HG03442 (cell line): ENCODE data around the gene CERT1.
A peak's percentile ranks its signal among the peaks of the same experiment; 100 is the strongest.

Experiments
- ATAC-seq: cut with Tn5 transposase; IDR thresholded peaks from one replicate; pipeline ENCODE4 v1.9.1; 2021; ENCODE audit warnings: mild to moderate bottlenecking, moderate library complexity; ENCODE audit not compliant: unreplicated experiment

Gene CERT1

DNA sequence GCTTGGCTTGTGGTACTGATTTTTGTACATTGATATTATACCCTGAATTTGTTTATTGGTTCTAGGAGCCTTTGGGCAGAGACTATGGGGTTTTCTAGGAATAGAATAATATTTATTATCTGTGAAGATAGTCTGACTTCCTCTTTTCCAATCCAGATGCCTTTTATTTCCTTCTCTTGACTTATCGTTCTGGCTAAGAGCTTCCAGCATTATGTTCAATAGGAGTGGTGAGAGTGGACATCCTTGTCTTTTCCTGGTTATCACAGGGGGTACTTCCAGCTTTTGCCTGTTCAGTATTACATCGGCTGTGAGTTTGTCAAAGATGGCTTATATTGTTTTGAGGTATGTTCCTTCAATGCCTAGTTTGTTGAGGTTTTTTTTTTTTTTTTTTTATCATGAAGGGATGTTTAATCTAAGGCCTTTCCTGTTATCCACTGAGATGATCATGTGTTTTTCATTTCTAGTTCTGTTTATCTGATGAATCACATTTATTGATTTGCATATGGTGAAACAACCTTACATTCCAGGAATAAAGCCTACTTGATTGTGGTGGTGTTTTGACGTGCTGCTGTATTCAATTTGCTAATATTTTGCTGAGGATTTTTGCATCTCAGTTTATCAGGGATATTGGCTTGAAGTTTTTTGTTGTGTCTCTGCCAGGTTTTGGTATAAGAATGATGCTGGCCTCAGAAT lies 77.5 kb downstream of the CERT1 start:
- ATAC-seq, result no peak

DNA sequence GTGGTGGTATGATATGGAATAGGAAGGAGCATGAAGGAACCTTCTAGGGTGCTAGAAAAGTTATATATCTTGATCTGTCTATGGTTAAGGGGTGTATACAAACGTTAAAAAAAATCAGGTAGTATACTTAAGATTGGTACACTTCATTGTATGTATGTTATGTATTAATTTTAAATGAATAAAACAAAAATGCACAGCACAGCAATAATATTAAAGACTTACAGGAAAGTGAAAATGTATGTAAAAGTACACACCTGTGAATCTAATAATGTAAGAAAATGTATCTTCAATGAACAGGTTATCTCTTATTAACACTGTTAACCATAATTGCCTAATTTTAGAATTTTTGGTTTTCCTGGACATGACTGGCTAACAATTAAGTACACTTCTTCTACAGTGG lies 97.2 kb downstream of the CERT1 start:
- no peak for ATAC-seq

DNA sequence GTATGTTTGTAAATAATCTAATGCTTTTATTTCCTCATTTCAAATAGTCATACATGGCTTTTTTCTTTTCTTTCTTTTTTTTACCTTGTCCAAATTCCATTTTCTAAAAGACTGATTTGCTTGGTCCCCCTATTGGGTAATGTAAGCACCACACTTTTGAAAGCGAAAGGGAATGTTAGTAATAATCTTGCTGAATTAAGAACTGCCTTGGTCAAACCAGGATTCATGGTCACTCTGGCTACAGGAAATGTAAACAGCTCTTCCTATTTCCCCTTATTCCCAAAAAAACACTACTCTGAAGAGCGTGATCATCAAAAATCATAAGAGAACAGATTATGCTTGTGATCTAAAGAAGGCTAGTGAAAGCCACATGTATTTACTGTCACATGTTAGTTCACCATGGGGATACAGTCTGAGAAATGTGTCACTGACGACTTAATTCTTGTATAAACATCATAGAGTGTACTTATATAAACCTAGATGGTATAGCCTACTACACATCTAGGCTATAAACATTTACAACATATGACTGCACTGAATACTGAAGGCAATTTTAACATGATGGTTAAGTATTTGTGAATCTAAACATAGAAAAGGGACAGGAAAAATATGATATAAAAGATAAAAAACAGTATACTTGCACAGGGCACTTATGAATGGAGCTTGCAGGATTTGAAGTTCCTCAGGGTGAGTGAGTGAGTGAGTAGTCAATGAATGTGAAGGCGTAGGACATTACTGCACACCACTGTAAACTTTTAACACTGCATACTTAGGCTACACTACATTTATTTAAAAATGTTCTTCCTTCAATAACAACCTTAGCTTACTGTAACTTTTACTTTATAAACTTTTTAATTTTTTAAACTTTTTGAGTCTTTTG lies 99.1 kb downstream of the CERT1 start:
- no peak for ATAC-seq

DNA sequence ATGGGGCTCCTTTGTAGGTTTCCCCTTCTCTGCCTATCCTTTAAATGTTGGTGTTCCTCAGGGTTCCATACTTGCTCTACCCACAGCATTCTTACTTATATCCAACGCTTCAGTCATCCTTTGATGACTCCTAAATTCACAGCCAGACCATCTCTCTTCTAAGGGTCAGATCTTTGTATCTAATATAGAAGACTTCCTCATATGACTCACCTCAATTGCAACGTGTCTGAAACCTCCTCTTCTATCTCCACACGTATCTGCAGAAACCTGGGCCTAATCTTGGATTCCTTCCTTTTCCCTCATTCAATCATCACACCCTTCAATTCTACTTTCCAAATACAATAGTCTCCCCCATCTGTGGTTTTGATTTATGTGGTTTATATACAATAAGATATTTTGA lies 106.1 kb downstream of the CERT1 start:
- no peak for ATAC-seq

DNA sequence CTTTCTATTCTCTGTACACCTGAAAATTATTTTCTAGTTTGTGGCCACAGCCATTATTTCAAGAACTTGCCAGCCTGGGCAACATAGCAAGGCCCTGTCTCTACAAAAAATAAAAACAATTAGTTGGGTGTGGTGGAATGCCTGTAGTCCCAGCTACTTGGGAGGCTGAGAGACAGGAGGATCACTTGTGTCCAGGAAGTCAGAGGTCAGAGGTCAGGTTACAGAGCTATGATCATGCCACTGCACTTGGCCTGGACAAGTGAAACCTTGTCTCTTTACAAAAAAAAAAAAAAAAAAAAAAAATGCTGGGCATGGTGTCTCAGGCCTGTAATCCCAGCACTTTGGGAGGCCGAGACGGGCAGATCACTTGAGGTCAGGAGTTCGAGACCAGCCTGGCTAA lies 116.2 kb downstream of the CERT1 start:
- no peak for ATAC-seq

DNA sequence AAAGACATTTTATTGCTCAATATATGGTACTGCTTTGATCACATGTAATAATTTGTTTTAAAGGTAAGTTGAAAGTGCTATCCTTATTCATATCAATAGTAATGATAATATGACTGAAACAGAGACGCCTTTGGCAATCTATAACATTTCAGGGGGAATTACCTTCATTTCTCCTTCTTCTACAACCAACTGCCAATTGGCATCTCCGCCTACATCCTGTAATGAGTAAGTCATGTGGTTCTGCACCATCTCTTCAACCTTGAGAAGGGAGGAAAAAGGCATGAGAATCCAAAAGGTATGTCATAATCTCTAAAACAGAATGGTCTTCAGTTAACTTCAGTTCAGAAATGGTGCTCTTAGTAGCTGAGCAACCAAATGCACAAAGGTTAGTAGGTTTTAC lies 122.0 kb downstream of the CERT1 start:
- no peak for ATAC-seq

DNA sequence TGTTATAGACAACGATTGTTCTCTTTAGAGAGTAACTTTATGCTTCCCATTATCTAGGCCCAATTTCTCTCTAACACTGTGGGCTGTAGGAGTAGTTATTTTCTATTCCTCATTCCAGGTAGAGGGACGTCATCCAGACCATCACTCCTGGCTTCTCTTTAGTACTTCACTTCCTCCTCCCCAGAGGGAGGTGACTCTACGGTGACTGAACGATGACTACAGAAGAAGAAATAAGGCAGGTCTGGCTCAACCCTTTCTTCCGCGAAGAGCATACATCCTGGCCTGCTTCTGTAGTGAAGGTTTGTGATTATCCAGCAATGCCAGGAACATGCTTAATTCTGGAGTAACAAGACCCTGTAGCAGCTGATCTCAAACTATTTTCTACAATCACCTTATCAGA lies 123.6 kb downstream of the CERT1 start:
- no peak for ATAC-seq

DNA sequence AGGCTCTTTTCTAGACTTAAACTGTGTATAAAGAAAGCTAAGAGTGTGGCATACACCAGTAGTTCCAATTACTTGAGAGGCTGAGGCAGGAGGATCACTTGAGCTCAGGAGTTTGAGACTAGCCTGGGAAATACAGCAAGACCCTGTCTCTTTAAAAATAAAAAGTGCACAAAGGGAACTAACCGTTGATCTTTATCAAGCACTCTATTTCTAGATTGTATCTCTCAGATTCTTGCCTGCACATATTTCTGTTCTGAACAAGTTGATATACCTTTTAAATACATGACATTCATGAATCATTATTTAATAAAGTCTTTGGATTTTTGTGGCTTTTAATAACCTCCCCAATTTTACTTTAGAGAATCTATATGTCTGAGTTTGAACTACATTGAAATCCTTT lies 127.2 kb downstream of the CERT1 start:
- ATAC-seq, result no peak

DNA sequence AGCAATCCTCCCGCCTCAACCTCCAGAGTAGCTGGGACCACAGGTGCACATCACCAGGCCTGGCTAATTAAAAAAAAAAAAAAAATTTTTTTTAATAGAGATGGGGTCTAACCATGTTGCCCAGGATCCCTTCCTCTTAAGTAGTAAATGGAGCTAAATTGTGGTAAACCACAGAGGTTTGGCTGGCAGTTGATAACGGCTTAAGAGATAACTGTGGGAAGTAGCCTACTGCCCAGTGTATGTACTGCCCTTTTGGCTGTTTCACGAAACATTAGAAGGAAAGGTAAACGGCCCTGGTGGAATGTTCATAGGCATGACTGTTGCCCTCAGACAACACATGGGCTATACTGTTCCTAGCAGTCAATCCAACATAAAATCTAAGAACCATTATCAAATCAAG lies 130.0 kb downstream of the CERT1 start:
- ATAC-seq, result no peak

DNA sequence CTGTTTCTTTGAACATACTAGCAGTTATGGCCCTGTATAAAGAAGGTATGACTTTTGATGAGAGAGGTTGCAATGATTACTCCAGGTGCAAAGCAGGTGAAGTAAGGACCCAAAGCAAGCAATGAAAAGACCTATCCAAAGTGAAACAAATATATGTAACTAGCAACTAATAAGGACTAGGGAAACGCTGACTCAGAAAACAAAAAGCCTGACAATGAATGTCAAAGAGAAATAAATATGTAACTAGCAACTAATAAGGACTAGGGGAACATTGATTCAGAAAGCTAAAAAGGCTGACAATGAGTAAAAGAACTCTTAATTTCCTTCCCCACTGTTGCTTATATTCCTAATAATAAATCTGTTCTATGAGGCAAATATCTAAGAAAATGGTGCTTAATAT lies 131.3 kb downstream of the CERT1 start:
- no peak for ATAC-seq

DNA sequence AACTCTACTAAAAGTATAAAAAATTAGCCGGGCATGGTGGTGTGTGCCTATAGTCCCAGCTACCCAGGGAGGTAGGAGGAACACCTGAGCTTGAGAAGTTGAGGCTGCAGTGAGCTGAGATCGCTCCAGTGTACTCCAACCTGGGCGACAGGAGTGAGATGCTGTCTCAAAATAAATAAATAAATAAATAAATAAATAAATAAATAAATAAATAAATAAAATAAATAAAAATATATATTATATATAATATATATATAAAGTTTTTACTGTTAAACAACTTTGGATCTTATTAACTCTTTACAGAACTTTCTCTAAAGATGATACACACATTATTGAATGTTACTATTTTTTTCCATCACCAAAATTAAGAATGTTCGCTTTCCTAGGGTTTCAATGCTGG lies 136.0 kb downstream of the CERT1 start:
- no peak for ATAC-seq

DNA sequence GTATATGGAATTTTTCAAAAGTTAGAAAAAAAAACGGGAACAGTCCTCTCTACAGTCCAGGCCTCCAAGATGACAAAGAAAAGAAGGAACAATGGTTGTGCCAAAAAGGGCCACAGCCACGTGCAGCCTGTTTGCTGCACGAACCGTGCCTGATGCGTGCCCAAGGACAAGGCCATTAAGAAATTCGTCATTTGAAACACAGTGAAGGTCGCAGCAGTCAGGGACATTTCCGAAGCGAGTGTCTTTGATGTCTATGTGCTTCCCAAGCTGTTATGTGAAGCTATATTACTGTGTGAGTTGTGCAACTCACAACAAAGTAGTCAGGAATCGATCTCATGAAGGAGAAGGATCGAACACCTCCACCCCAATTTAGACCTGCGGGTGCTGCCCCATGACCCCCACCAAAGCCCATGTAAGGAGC lies 137.0 kb downstream of the CERT1 start:
- ATAC-seq, result no peak

DNA sequence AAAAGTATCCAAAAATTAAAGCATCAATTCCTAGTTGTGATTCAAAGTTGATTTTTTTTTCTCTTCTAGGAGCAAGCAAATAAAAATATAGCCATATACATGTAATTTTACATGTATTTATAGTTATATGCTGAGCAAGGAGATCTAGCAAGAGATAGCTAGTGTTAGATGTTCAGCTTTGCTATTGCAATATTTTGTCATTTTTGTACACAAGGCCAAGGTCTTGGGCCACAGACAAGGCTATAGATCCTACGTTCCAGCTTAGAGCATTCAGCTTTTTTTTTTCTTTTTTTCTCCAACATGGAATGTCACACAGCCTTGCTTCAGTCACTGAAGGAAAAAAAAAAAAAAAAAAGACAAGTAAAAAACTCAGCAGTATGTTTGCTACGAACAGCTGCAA lies 137.6 kb downstream of the CERT1 start:
- no peak for ATAC-seq

DNA sequence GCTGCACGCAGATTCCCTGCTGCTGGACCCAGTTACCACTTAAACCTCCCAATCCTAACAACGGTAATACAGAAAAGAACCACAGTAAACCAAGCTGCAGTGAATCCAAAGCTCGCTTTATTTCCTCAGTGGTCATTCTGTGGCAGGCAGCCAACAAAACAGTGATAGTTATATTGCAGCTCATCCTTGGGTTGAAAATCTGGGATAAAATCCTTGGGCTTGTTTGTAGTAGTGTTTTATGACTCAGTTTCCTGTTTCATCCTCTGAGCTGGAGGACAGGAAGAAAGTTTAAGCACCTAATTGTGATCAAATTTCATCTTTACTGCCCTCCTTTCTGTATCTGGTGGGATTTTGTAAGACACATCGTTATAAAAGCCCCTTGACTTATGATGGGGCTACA lies 143.0 kb downstream of the CERT1 start:
- ATAC-seq, result no peak

DNA sequence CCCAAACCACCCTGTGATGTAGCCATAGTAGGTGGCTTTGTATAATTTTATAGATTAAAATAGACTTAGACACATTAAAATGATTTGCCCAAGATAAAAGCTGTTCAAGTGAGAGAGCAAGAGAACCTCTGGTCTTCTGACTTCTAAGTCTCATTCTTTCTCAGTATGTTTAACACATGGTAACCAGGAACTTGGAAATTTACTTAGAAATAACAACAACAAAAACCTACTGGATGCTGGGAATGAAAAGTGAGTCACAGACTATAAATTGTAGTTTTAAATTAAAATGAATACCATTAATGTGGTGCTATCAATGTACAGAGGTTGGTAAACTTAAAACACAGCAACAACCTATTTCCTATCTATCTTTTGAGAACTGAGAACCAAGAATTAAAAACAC lies 144.0 kb downstream of the CERT1 start:
- no peak for ATAC-seq

DNA sequence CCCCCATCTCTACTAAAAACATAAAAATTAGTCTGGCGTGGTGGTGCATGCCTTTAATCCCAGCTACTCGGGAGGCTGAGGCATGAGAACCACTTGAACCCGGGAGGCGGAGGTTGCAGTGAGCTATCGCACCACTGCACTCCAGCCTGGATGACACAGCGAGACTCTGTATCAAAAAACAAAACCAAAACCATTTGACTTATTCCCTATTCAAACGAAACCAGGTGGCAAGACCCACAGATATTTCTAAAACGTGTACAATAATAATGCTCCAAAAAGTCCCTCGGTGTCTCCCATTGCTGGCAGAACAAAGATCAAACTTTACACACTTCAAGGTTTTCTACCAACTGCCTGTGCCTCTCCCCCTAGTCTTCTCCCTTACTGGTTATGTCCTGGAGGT lies 144.6 kb downstream of the CERT1 start:
- peak; percentile 86 for ATAC-seq

DNA sequence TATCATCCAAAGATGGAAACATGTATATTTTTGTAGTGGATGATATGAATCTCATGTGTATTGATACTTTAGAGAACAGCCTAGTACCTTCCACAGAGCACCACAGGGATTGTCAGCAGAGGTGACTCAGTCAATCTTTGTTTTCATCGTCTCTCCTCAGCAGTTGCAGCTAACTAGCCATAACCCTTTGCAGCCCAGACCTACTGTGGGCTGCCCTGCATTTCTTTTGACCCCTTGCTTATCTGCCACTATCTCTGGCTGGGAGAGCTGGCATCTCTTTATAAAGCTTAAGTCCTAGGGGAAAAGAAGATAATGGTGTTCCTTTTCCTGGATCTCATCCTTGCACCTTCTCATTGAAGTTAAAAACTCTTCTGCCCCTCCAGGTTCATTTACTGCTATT lies 145.7 kb downstream of the CERT1 start:
- no peak for ATAC-seq

DNA sequence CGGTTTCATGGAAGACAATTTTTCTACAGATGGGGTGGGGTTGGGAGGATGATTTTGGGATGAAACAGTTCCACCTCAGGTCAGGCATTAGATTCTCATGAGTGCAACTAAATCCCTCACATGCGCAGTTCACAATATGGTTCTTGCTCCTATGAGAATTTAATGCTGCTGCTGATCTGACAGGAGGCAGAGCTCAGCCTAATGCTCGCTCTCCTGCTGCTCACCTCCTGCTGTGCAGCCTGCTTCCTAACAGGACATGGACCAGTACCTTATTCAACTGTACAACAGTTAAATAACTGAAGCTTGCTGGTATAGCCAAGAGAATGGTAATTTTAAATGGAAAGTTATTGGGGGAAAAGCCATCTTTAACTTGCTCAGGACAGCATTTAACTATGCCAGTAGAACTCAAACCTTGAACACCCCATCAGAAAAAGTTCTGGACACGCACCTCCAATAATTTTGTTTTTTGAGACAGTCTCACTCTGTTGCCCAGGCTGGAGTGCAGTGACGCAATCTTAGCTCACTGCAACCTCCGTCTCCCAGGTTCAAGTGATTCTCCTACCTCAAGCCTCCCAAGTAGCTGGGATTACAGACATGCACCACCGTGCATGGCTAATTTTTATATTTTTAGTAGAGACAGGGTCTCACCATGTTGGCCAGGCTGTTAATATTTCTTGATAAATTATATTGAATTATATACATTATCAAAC lies 146.7 kb downstream of the CERT1 start:
- ATAC-seq, result no peak

DNA sequence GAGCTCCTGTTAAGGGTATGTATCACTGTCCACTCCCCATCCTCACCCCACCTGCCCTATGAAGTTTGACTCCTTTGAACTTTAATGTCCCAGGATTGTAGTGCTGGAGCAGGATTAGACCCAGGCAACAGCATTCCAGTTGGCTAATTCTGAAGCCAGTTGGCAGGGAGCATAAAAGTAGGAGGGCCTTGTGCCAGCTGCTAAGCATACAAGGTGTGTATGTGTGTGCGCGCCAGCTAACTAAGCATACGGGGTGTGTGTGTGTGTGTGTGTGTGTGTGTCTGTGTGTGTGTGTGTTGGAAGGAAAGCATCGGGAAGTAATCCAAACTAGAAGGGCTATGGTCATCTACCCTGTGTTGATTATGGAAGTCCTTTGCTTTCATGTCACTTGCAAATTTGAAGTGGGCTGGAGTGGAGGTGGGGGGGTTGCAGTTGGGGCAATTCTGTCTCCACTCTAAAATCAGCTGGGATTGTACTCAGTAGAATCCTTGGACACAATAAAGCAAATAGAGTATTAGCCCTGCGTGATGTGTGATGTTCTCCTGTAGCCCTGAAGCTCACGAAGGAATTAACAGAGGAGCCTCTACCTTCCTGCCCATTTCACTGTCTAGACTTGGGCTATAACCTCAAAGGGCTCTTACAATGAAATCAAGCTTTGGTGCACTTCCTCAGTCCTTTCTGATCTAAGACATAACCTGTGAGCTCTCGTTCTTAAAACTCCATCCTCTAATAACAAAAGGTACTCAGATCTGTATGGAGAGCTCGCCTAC lies 147.5 kb downstream of the CERT1 start:
- ATAC-seq, result no peak

DNA sequence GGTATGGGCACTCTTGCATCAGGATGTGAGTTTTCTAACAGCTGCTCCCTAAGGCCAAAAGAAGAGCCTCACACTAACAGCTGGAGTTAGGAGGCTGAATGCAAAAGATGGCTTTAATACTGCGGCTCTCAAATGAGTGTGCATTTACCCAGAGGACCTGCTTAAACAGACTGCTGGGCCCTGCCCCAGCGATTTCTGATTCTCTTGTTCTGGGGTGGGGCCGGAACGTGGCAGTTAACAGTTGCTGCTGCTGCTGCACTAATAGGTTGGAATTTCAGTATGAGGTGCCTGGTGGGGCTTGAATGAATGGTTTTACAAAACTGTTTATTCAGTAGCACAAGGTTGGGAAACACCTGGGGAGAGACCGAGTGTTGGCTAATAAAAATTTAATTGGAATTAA lies 148.3 kb downstream of the CERT1 start:
- ATAC-seq, result no peak

DNA sequence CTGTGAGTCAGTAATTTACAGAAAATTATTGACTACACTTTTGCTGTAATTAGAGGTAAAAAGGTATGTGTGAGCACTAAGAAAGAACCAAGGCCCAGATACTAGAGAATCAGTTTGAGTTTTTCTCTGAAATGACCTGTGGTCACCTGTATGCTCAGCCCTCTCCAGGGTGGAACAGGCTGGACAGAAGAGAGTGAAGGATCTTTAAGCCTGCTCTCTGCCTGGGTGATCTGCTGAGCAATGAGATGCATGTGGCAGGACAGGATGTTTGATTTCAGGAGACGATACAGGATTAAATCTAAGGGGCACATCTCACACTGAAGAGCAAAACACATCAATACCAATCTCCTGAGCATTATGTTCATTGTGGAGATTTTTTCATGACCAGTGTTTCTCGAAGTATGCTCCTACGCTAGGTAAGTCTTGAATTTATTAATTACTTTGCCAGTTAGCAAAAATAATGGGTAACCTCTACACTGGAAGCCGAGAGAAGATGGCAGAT lies 148.9 kb downstream of the CERT1 start:
- no peak for ATAC-seq
